ENCODE measurements around the gene KCNG1. TPM values are rescaled to one million over a fixed set of nuclear protein-coding genes. Genes with fewer than 3 reads are reported as not detected.

KCNG1 gene
- total and polyA plus RNA-seq, 2 experiments from 2014 or later: 8.1 to 26.3 TPM

GRCh38 chr20:51065615-51066014 is 42.7 kb upstream of the KCNG1 start (continued):
- TF ChIP-seq, protein P1, sequence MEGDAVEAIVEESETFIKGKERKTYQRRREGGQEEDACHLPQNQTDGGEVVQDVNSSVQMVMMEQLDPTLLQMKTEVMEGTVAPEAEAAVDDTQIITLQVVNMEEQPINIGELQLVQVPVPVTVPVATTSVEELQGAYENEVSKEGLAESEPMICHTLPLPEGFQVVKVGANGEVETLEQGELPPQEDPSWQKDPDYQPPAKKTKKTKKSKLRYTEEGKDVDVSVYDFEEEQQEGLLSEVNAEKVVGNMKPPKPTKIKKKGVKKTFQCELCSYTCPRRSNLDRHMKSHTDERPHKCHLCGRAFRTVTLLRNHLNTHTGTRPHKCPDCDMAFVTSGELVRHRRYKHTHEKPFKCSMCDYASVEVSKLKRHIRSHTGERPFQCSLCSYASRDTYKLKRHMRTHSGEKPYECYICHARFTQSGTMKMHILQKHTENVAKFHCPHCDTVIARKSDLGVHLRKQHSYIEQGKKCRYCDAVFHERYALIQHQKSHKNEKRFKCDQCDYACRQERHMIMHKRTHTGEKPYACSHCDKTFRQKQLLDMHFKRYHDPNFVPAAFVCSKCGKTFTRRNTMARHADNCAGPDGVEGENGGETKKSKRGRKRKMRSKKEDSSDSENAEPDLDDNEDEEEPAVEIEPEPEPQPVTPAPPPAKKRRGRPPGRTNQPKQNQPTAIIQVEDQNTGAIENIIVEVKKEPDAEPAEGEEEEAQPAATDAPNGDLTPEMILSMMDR (conservative IDR thresholded peaks at IDR 0.05; ENCODE audit: low read depth in 2 of 2): no peak

DNA sequence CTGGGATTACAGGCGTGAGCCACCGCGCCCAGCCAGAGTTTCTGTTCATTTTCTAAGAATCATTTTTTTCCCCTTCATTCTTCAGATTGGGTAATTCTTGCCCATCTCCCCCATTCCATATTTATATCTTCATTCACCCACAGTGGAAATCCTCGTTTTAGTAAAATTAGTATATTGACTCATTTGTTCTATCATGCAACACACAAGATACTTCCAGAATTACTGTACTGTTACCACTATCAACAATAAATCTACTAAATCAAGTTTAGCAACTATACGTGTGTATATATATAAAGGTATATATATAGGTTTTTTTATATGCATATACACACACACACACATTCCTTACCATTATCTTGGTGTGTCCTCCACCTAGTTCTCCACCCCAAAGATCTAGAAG is 41.2 kb upstream of the KCNG1 start:
- Histone ChIP-seq H3K79me2 (replicated peaks; ENCODE audit: insufficient read depth) (no peaks in the 10 kb centered on the region), H3K9me2 (ENCODE audit: insufficient read depth) (no peaks in the 10 kb centered on the region), H3K36me3 (ENCODE audit: insufficient read depth) (no peaks in the 10 kb centered on the region), H3F3A (replicated peaks; ENCODE audit: low read depth) (no peaks in the 10 kb centered on the region), H2AFZ (no peak overlapping the region), H3K27ac (ENCODE audit: low read depth) (no peak overlapping the region), H3K4me3 (no peak overlapping the region), H3K4me2 (no peak overlapping the region), H3K4me1 (ENCODE audit: insufficient read depth) (peaks cover 11% of the 10 kb centered on the region; the same call in 1 of the 2 replicates), H4K20me1 (replicated peaks; ENCODE audit: insufficient read depth) (no peaks in the 10 kb centered on the region), H3K27me3 (ENCODE audit: insufficient read depth) (no peaks in the 10 kb centered on the region)
- peaks cover 11% of the 10 kb centered on the region for H3K4me1 Mint-ChIP-seq
- H3K27ac Mint-ChIP-seq: no peak overlapping the region
- TF ChIP-seq STAT1 (IDR thresholded peaks at IDR 0.05; ENCODE audit: unreplicated experiment): no peak
- TF ChIP-seq EZH2phosphoT487 (IDR thresholded peaks at IDR 0.05; ENCODE audit: unreplicated experiment): no peak
- TF ChIP-seq JUNB (IDR thresholded peaks at IDR 0.05; ENCODE audit: unreplicated experiment): no peak
- no peak for TF ChIP-seq ZNF462 (CRISPR knock-in tag; IDR thresholded peaks at IDR 0.05)
- ATAC-seq: no peak
- no peak for DNase-seq (ENCODE audit: low spot score)
- H3K9me3 Mint-ChIP-seq: no peaks in the 10 kb centered on the region; the same call in 2 of the 3 replicates
- peaks cover 3% of the 10 kb centered on the region for H3K27me3 Mint-ChIP-seq (ENCODE audit: insufficient read depth, low read depth, poor library complexity)
- H3K36me3 Mint-ChIP-seq (ENCODE audit: low read depth): no peaks in the 10 kb centered on the region
- no peak overlapping the region for H3K4me3 Mint-ChIP-seq
